MG63 (cell line): ENCODE data around the gene TBC1D8. TPM values are rescaled to one million over a fixed set of nuclear protein-coding genes. Genes with fewer than 3 reads are reported as not detected.
"Not testable (repeated sequence)": the region's sequence is repeated elsewhere in the genome, so short reads cannot be mapped to it uniquely, and the experiment has no call there.

ENCODE experiments used
- DNase-seq: peaks from one replicate; pipeline ENCODE4 v3.0.0-alpha.2; 2020
- H3K27me3 ChIP-seq: fragments of 250-450 bp; sonication (Bioruptor Pico); 2 replicates; pipeline ENCODE4 v1.5.1; 2020; ENCODE audit warnings: mild to moderate bottlenecking, moderate library complexity
- H3K36me3 ChIP-seq: fragments of 250-450 bp; sonication (Bioruptor Pico); 2 replicates; pipeline ENCODE4 v1.5.1; 2020; ENCODE audit warnings: mild to moderate bottlenecking, moderate library complexity
- H3K4me3 ChIP-seq: fragments of 250-450 bp; sonication (Bioruptor Pico); 2 replicates; pipeline ENCODE4 v1.5.1; 2020; ENCODE audit warnings: mild to moderate bottlenecking, moderate library complexity
- H3K9me3 ChIP-seq: fragments of 250-450 bp; sonication (Bioruptor Pico); 2 replicates; pipeline ENCODE4 v1.5.1; 2020; ENCODE audit warnings: mild to moderate bottlenecking, moderate library complexity
- total RNA-seq: library from RNA; depleted of rRNA; stranded (reverse); fragments of >200 nt; shearing (Covaris generic); gene quantifications from 2 replicates; pipeline ENCODE4 v1.2.3, GENCODE V29; 2014; ENCODE audit warnings: low replicate concordance

TBC1D8 gene
- total RNA-seq, 1 experiment from 2014 or later, result 15.5 TPM

- DNase-seq, result no peak
These were observed 70.7 kb downstream of the TBC1D8 start for GRCh38 chr2:101080211-101081068.

GRCh38 chr2:101076581-101076980 is 74.6 kb downstream of the TBC1D8 start:
- Histone ChIP-seq H3K9me3 (peaks cover 22% of the 10 kb centered on the region), H3K27me3 (no peaks in the 10 kb centered on the region), H3K4me3 (no peak overlapping the region), H3K36me3 (peaks cover 25% of the 10 kb centered on the region)
- DNase-seq, result peak; percentile 7

More at GRCh38 chr2:101080211-101081068, 70.7 kb downstream of the TBC1D8 start:
- Histone ChIP-seq H3K9me3 (peaks cover 4% of the 10 kb centered on the region), H3K27me3 (no peaks in the 10 kb centered on the region), H3K4me3 (no peak overlapping the region), H3K36me3 (peaks cover 27% of the 10 kb centered on the region)

GRCh38 chr2:101064868-101065549 is 86.2 kb downstream of the TBC1D8 start:
- Histone ChIP-seq H3K36me3 (peaks cover 5% of the 10 kb centered on the region; the same call in 1 of the 2 replicates), H3K9me3 (no peaks in the 10 kb centered on the region), H3K4me3 (no peak overlapping the region), H3K27me3 (no peaks in the 10 kb centered on the region)
- DNase-seq, result peak; percentile 67

GRCh38 chr2:101064505-101064867 is 86.7 kb downstream of the TBC1D8 start:
- Histone ChIP-seq H3K9me3 (no peaks in the 10 kb centered on the region), H3K27me3 (no peaks in the 10 kb centered on the region), H3K36me3 (peaks cover 5% of the 10 kb centered on the region; the same call in 1 of the 2 replicates), H3K4me3 (no peak overlapping the region)
- DNase-seq, result no peak

- peaks cover 7% of the 10 kb centered on the region; the same call in 1 of the 2 replicates for H3K36me3 ChIP-seq
- H3K9me3 ChIP-seq, result no peaks in the 10 kb centered on the region
- no peak overlapping the region for H3K4me3 ChIP-seq
- DNase-seq, result no peak
- no peaks in the 10 kb centered on the region for H3K27me3 ChIP-seq
These were observed 87.1 kb downstream of the TBC1D8 start for GRCh38 chr2:101064125-101064502.

- Histone ChIP-seq H3K27me3 (no peaks in the 10 kb centered on the region), H3K4me3 (no peak overlapping the region), H3K36me3 (peaks cover 7% of the 10 kb centered on the region; the same call in 1 of the 2 replicates), H3K9me3 (no peaks in the 10 kb centered on the region)
- peak; percentile 39 for DNase-seq
These were observed 87.6 kb downstream of the TBC1D8 start for GRCh38 chr2:101063352-101064124.

GRCh38 chr2:101058386-101058785 is 92.8 kb downstream of the TBC1D8 start:
- no peak for DNase-seq
- Histone ChIP-seq H3K27me3 (no peaks in the 10 kb centered on the region), H3K36me3 (peaks cover 28% of the 10 kb centered on the region), H3K9me3 (no peaks in the 10 kb centered on the region), H3K4me3 (no peak overlapping the region)

GRCh38 chr2:101057051-101057933 is 93.9 kb downstream of the TBC1D8 start:
- DNase-seq, result no peak
- H3K27me3 ChIP-seq, result no peaks in the 10 kb centered on the region
- no peaks in the 10 kb centered on the region for H3K9me3 ChIP-seq
- H3K36me3 ChIP-seq, result peaks cover 35% of the 10 kb centered on the region
- H3K4me3 ChIP-seq, result no peak overlapping the region

GRCh38 chr2:101053117-101053516 is 98.1 kb downstream of the TBC1D8 start:
- H3K4me3 ChIP-seq, result no peak overlapping the region
- H3K9me3 ChIP-seq, result no peaks in the 10 kb centered on the region
- H3K36me3 ChIP-seq, result peaks cover 59% of the 10 kb centered on the region
- no peak for DNase-seq
- no peaks in the 10 kb centered on the region for H3K27me3 ChIP-seq

- peaks cover 64% of the 10 kb centered on the region for H3K36me3 ChIP-seq
- DNase-seq, result no peak
- H3K27me3 ChIP-seq, result no peaks in the 10 kb centered on the region
- H3K4me3 ChIP-seq, result no peak overlapping the region
- H3K9me3 ChIP-seq, result no peaks in the 10 kb centered on the region
These were observed 99.0 kb downstream of the TBC1D8 start for GRCh38 chr2:101052147-101052546.

GRCh38 chr2:101050886-101051285 is 100.3 kb downstream of the TBC1D8 start:
- DNase-seq, H3K27me3 ChIP-seq, H3K4me3 ChIP-seq, H3K9me3 ChIP-seq: not testable (repeated sequence)
- peaks cover 57% of the 10 kb centered on the region for H3K36me3 ChIP-seq

GRCh38 chr2:101048756-101049155 is 102.4 kb downstream of the TBC1D8 start:
- H3K27me3 ChIP-seq, result no peaks in the 10 kb centered on the region
- H3K9me3 ChIP-seq, result no peaks in the 10 kb centered on the region
- no peak overlapping the region for H3K4me3 ChIP-seq
- DNase-seq, result no peak
- peaks cover 49% of the 10 kb centered on the region for H3K36me3 ChIP-seq

- Histone ChIP-seq H3K36me3 (peaks cover 40% of the 10 kb centered on the region), H3K27me3 (no peaks in the 10 kb centered on the region), H3K4me3 (no peak overlapping the region), H3K9me3 (no peaks in the 10 kb centered on the region)
- no peak for DNase-seq
These were observed 103.4 kb downstream of the TBC1D8 start for GRCh38 chr2:101047774-101048173.

- H3K4me3 ChIP-seq, result no peak overlapping the region
- DNase-seq, result peak; percentile 18
- no peaks in the 10 kb centered on the region for H3K27me3 ChIP-seq
- no peaks in the 10 kb centered on the region for H3K9me3 ChIP-seq
- H3K36me3 ChIP-seq, result peaks cover 39% of the 10 kb centered on the region
These were observed 104.0 kb downstream of the TBC1D8 start for GRCh38 chr2:101047075-101047766.

- H3K27me3 ChIP-seq, result no peaks in the 10 kb centered on the region
- peaks cover 29% of the 10 kb centered on the region for H3K36me3 ChIP-seq
- no peaks in the 10 kb centered on the region for H3K9me3 ChIP-seq
- no peak overlapping the region for H3K4me3 ChIP-seq
- no peak for DNase-seq
These were observed 105.9 kb downstream of the TBC1D8 start for GRCh38 chr2:101045330-101045729.

- Histone ChIP-seq H3K27me3 (no peaks in the 10 kb centered on the region), H3K9me3 (no peaks in the 10 kb centered on the region), H3K36me3 (peaks cover 28% of the 10 kb centered on the region), H3K4me3 (no peak overlapping the region)
- no peak for DNase-seq
These were observed 109.8 kb downstream of the TBC1D8 start for GRCh38 chr2:101041413-101041812.
